ENCODE measurements around the gene SBF2. TPM values are rescaled to one million over a fixed set of nuclear protein-coding genes. Genes with fewer than 3 reads are reported as not detected.
"Not testable (repeated sequence)": the region's sequence is repeated elsewhere in the genome, so short reads cannot be mapped to it uniquely, and the experiment has no call there.

Gene SBF2
- total RNA-seq, 1 experiment from 2014 or later, result 30.2 TPM

GRCh38 chr11:10232756-10233155 is 61.3 kb downstream of the SBF2 start:
- H3K27ac ChIP-seq (ENCODE audit: insufficient read length, low read depth, low read length), result no peak overlapping the region
- TF ChIP-seq CTCF (conservative IDR thresholded peaks at IDR 0.05), result no peak
- H3K4ac ChIP-seq (ENCODE audit: low read depth, low read length), result no peak overlapping the region
- H3K4me1 ChIP-seq (ENCODE audit: insufficient read depth, low read length), result no peaks in the 10 kb centered on the region
- no peak overlapping the region for H4K5ac ChIP-seq (ENCODE audit: insufficient read length, low read depth, low read length)
- no peaks in the 10 kb centered on the region for H3K23me2 ChIP-seq (ENCODE audit: insufficient read length, low read depth, low read length, poor library complexity, severe bottlenecking)
- no peak overlapping the region for H3K27ac Mint-ChIP-seq
- no peaks in the 10 kb centered on the region for H4K20me1 ChIP-seq (ENCODE audit: control insufficient read depth, insufficient read depth, insufficient read length)
- no peak overlapping the region for H2AFZ ChIP-seq (ENCODE audit: low read length)
- no peak overlapping the region for H4K8ac ChIP-seq (replicated peaks; ENCODE audit: insufficient read length, low read depth, low read length)
- H3K79me1 ChIP-seq (ENCODE audit: insufficient read depth, low read depth, low read length, poor library complexity, severe bottlenecking), result peaks cover 4% of the 10 kb centered on the region
- no peak overlapping the region for H3K9ac ChIP-seq (ENCODE audit: extremely low read depth, insufficient read length, low read length)
- no peaks in the 10 kb centered on the region; the same call in 1 of the 2 replicates for H3K79me2 ChIP-seq (ENCODE audit: insufficient read depth, low read length)
- H2BK120ac ChIP-seq (ENCODE audit: low read depth, low read length, poor library complexity, severe bottlenecking), result no peak overlapping the region
- no peak overlapping the region for H3K4me3 Mint-ChIP-seq
- no peak overlapping the region for H2BK20ac ChIP-seq (ENCODE audit: low read depth, low read length, poor library complexity, severe bottlenecking)
- no peaks in the 10 kb centered on the region for H3K4me1 Mint-ChIP-seq
- no peak for DNase-seq
- peaks cover 62 to 64% of the 10 kb centered on the region in 2 experiments for H3K9me3 Mint-ChIP-seq
- H3K27me3 ChIP-seq (ENCODE audit: insufficient read depth, low read length), result no peaks in the 10 kb centered on the region
- H4K91ac ChIP-seq (ENCODE audit: insufficient read length, low read depth, low read length), result no peak overlapping the region
- H3K27me3 Mint-ChIP-seq (ENCODE audit: low read depth), result peaks cover 2% of the 10 kb centered on the region
- H3T11ph ChIP-seq (ENCODE audit: low read length), result no peak overlapping the region
- peaks cover 56 to 68% (median 62%) of the 10 kb centered on the region in 3 experiments for H3K36me3 Mint-ChIP-seq (ENCODE audit: insufficient read depth in 1 of 3, low read depth in 3 of 3)
- H2BK12ac ChIP-seq (ENCODE audit: insufficient read length, low read depth, low read length), result no peak overlapping the region
- peaks cover 9% of the 10 kb centered on the region for H3K9me3 ChIP-seq (ENCODE audit: control insufficient read depth, low read depth, low read length)
- no peak overlapping the region for H3K56ac ChIP-seq (ENCODE audit: insufficient read length, low read depth, low read length)
- no peak overlapping the region for H3K23ac ChIP-seq (ENCODE audit: insufficient read length, low read depth, low read length)
- H2BK15ac ChIP-seq (ENCODE audit: low read depth, low read length), result no peak overlapping the region
- no CpG with 5 or more reads among the region's 1 CpG for WGBS (ENCODE audit: extremely low coverage, insufficient read length, low lambda C conversion rate)
- no peak overlapping the region for H2AK5ac ChIP-seq (ENCODE audit: insufficient read length, low read length)
- no peak overlapping the region for H3K14ac ChIP-seq (ENCODE audit: insufficient read depth, low read length)
- H2BK5ac ChIP-seq (ENCODE audit: insufficient read length, low read length), result no peak overlapping the region
- H3K4me2 ChIP-seq (ENCODE audit: insufficient read depth, insufficient read length, low read length), result no peak overlapping the region
- H3K18ac ChIP-seq (ENCODE audit: insufficient read length, low read depth, low read length), result no peak overlapping the region

- not testable (repeated sequence) for H3K18ac ChIP-seq (ENCODE audit: insufficient read length, low read depth, low read length); H4K5ac ChIP-seq (ENCODE audit: insufficient read length, low read depth, low read length); H3K23me2 ChIP-seq (ENCODE audit: insufficient read length, low read depth, low read length, poor library complexity, severe bottlenecking); H3K79me2 ChIP-seq (ENCODE audit: insufficient read depth, low read length); H2BK20ac ChIP-seq (ENCODE audit: low read depth, low read length, poor library complexity, severe bottlenecking); H3T11ph ChIP-seq (ENCODE audit: low read length); H3K4ac ChIP-seq (ENCODE audit: low read depth, low read length); H3K14ac ChIP-seq (ENCODE audit: insufficient read depth, low read length); H3K56ac ChIP-seq (ENCODE audit: insufficient read length, low read depth, low read length); H3K4me2 ChIP-seq (ENCODE audit: insufficient read depth, insufficient read length, low read length); H3K23ac ChIP-seq (ENCODE audit: insufficient read length, low read depth, low read length); H2BK15ac ChIP-seq (ENCODE audit: low read depth, low read length); H3K79me1 ChIP-seq (ENCODE audit: insufficient read depth, low read depth, low read length, poor library complexity, severe bottlenecking); H3K27me3 ChIP-seq (ENCODE audit: insufficient read depth, low read length); H4K20me1 ChIP-seq (ENCODE audit: control insufficient read depth, insufficient read depth, insufficient read length); H2BK5ac ChIP-seq (ENCODE audit: insufficient read length, low read length); H3K27me3 Mint-ChIP-seq (ENCODE audit: low read depth); H3K4me3 Mint-ChIP-seq; H2AK5ac ChIP-seq (ENCODE audit: insufficient read length, low read length); DNase-seq; H3K27ac ChIP-seq (ENCODE audit: insufficient read length, low read depth, low read length); H2AFZ ChIP-seq (ENCODE audit: low read length); H2BK120ac ChIP-seq (ENCODE audit: low read depth, low read length, poor library complexity, severe bottlenecking); H4K91ac ChIP-seq (ENCODE audit: insufficient read length, low read depth, low read length); H2BK12ac ChIP-seq (ENCODE audit: insufficient read length, low read depth, low read length); H3K27ac Mint-ChIP-seq; H3K9me3 ChIP-seq (ENCODE audit: control insufficient read depth, low read depth, low read length); H3K4me1 Mint-ChIP-seq; H3K4me1 ChIP-seq (ENCODE audit: insufficient read depth, low read length); H3K9ac ChIP-seq (ENCODE audit: extremely low read depth, insufficient read length, low read length); H4K8ac ChIP-seq (replicated peaks; ENCODE audit: insufficient read length, low read depth, low read length)
- WGBS (ENCODE audit: extremely low coverage, insufficient read length, low lambda C conversion rate), result no CpG with 5 or more reads among the region's 13 CpGs
- Mint-ChIP-seq H3K9me3 (peaks cover 62 to 64% of the 10 kb centered on the region in 2 experiments), H3K36me3 (ENCODE audit: insufficient read depth in 1 of 3, low read depth in 3 of 3) (peaks cover 56 to 67% (median 56%) of the 10 kb centered on the region in 3 experiments)
Observed at GRCh38 chr11:10231803-10232202, 62.2 kb downstream of the SBF2 start.

Data from H9 (cell line).